HEK293 (cell line): ENCODE results near the gene LRRK1.

ENCODE experiments used
- CTCF ChIA-PET: fragments of 350-600 bp; formaldehyde crosslinking; extraction: SDS; loops from one replicate; lab custom pipeline; 2021; ENCODE audit warnings: antibody characterized with exemption; lab: Yijun Ruan, JAX
- POLR2A ChIA-PET: fragments of 300-600 bp; formaldehyde crosslinking; extraction: SDS; loops from one replicate; lab custom pipeline; 2020; ENCODE audit warnings: antibody characterized with exemption, inconsistent platforms; lab: Yijun Ruan, JAX
- H3K27ac ChIP-seq: fragments of 200-500 bp; sonication (Bioruptor generic); 2 replicates; pipeline ENCODE4 v1.5.1; 2014; ENCODE audit warnings: low read depth, low read length, control low read depth, inconsistent platforms; ENCODE audit errors: extremely low read depth
- H3K36me3 ChIP-seq, 2 experiments: fragments of 200-500 bp in 1 of 2; sonication (Bioruptor generic) in 1 of 2; 1 replicate in 1 of 2; 2 replicates in 1 of 2; pipeline ENCODE4 v1.5.1; 2014 to 2017; ENCODE audit warnings: inconsistent platforms in 2 of 2, low read length in 2 of 2; ENCODE audit not compliant: control insufficient read depth in 2 of 2, insufficient read depth in 1 of 2
- H3K4me1 ChIP-seq: fragments of 200-500 bp; sonication (Bioruptor generic); 2 replicates; pipeline ENCODE4 v1.5.1; 2014; ENCODE audit warnings: mild to moderate bottlenecking, low read length, inconsistent platforms; ENCODE audit not compliant: control insufficient read depth, insufficient read depth
- H3K4me3 ChIP-seq: 2 replicates; pipeline ENCODE4 v1.5.1; 2011; ENCODE audit warnings: low read depth, mild to moderate bottlenecking, control low read depth, low read length, moderate library complexity
- H3K9me3 ChIP-seq: fragments of 200-500 bp; sonication (Bioruptor generic); 2 replicates; pipeline ENCODE4 v1.5.1; 2014; ENCODE audit warnings: low read depth, low read length, inconsistent platforms; ENCODE audit not compliant: control insufficient read depth, insufficient read depth
- REPIN1 ChIP-seq: fragments of 450-650 bp; formaldehyde crosslinking; IDR thresholded peaks from 2 replicates; pipeline ENCODE4 v1.5.1; 2017; ENCODE audit warnings: missing biosample characterization, missing genetic modification characterization, low read depth
- SCRT1 ChIP-seq: fragments of 450-650 bp; formaldehyde crosslinking; IDR thresholded peaks from 2 replicates; pipeline ENCODE4 v1.5.1; 2016; ENCODE audit warnings: missing biosample characterization, missing genetic modification characterization, borderline replicate concordance
- SCRT2 ChIP-seq: fragments of 450-650 bp; formaldehyde crosslinking; IDR thresholded peaks from 2 replicates; pipeline ENCODE4 v1.5.1; 2016; ENCODE audit warnings: missing biosample characterization, missing genetic modification characterization
- ZNF23 ChIP-seq: fragments of 450-650 bp; formaldehyde crosslinking; IDR thresholded peaks from 2 replicates; pipeline ENCODE4 v1.5.1; 2016; ENCODE audit warnings: missing biosample characterization, missing genetic modification characterization, borderline replicate concordance
- ZNF350 ChIP-seq: fragments of 450-650 bp; formaldehyde crosslinking; IDR thresholded peaks from 2 replicates; pipeline ENCODE4 v1.5.0; 2017; ENCODE audit warnings: missing biosample characterization, mild to moderate bottlenecking, missing genetic modification characterization
- ZNF600 ChIP-seq: fragments of 450-650 bp; formaldehyde crosslinking; IDR thresholded peaks from 2 replicates; pipeline ENCODE4 v1.5.1; 2016; ENCODE audit warnings: missing biosample characterization, missing genetic modification characterization
- ZNF660 ChIP-seq: fragments of 450-650 bp; IDR thresholded peaks from 2 replicates; pipeline ENCODE4 v1.5.1; 2018; ENCODE audit warnings: missing biosample characterization, mild to moderate bottlenecking, missing genetic modification characterization
- ZNF664 ChIP-seq: fragments of 450-650 bp; formaldehyde crosslinking; IDR thresholded peaks from 2 replicates; pipeline ENCODE4 v1.5.1; 2016; ENCODE audit warnings: missing biosample characterization, missing genetic modification characterization
- ZNF670 ChIP-seq: fragments of 450-650 bp; formaldehyde crosslinking; IDR thresholded peaks from 2 replicates; pipeline ENCODE4 v1.5.1; 2016; ENCODE audit warnings: missing biosample characterization, missing genetic modification characterization, low read depth
- ZNF792 ChIP-seq: fragments of 450-650 bp; formaldehyde crosslinking; IDR thresholded peaks from 2 replicates; pipeline ENCODE4 v1.5.1; 2016; ENCODE audit warnings: missing biosample characterization, missing genetic modification characterization
- ZSCAN23 ChIP-seq: fragments of 450-650 bp; formaldehyde crosslinking; IDR thresholded peaks from 2 replicates; pipeline ENCODE4 v1.5.1; 2016; ENCODE audit warnings: missing biosample characterization, missing genetic modification characterization
- TF ChIP-seq, protein P1 (sequence below): fragments of 450-650 bp; formaldehyde crosslinking; conservative IDR thresholded peaks from 2 replicates; pipeline ENCODE4 v1.5.1; 2016; ENCODE audit warnings: low read depth, missing biosample characterization, missing genetic modification characterization
- TF ChIP-seq, protein P2 (sequence below): fragments of 450-650 bp; formaldehyde crosslinking; IDR thresholded peaks from 2 replicates; pipeline ENCODE4 v1.5.0; 2017; ENCODE audit warnings: missing biosample characterization, missing genetic modification characterization, borderline replicate concordance
- TF ChIP-seq, protein P3 (sequence below): fragments of 450-650 bp; formaldehyde crosslinking; IDR thresholded peaks from 2 replicates; pipeline ENCODE4 v1.5.1; 2017; ENCODE audit warnings: missing biosample characterization, missing genetic modification characterization
- TF ChIP-seq, protein P4 (sequence below): fragments of 450-650 bp; formaldehyde crosslinking; IDR thresholded peaks from 2 replicates; pipeline ENCODE4 v1.5.1; 2017; ENCODE audit warnings: missing biosample characterization, missing genetic modification characterization
- TF ChIP-seq, protein P5 (sequence below): fragments of 450-650 bp; formaldehyde crosslinking; IDR thresholded peaks from 2 replicates; pipeline ENCODE4 v1.5.1; 2016; ENCODE audit warnings: missing biosample characterization, missing genetic modification characterization

LRRK1 gene

DNA sequence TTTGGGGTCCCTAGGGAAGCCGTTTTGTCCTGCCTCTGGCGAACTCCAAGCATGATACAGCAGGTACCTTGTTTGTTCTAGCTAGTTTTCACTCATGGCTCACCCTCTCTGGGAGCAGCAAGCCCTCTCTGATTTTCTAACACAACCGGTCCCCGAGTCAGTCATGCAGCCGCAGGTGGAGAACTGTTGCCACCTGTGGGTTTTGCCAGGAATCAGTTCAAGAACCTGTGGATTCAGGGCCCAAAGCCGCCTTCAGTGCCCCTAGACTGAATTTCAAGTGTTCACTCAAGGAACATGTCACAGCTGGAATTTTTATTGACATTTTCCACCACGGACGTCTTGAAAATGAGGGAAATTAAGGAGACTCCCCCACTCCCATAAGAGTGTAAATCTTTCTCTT lies 13.3 kb upstream of the LRRK1 start:
- H3K27ac ChIP-seq, result no peak overlapping the region

DNA sequence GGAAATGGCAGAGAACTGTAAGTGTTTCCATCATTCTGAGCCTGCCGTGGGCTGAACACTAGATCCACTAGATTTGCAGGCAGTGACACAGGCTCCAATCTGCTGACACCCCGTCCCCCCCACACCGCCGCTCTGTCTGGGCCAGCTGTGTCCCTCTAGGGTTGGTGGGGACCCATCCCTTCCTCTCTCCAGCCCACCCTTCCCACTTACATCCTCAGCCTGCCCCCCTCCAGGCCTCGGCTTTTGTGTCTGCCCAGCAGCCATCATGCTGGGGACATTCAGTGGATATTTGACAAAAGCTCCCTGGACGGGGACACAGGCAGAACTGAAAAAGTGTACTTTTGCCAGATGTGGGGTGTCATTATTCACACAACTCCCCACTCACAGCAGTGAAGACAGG lies 10.7 kb upstream of the LRRK1 start:
- CTCF ChIA-PET, result interaction anchor here (0.6 to 0.7 kb wide), 3 partner anchors 67 to 107 kb away, joined by 3 read pairs; no protein-coding TSS in a partner anchor
- Histone ChIP-seq H3K9me3 (no peaks in the 10 kb centered on the region), H3K27ac (no peak overlapping the region), H3K4me1 (no peaks in the 10 kb centered on the region), H3K36me3 (peaks cover 0 to 55% of the 10 kb centered on the region in 2 experiments; a peak in 1 of 3 replicates)
- POLR2A ChIA-PET, result no interaction called here
- TF ChIP-seq, protein P1, sequence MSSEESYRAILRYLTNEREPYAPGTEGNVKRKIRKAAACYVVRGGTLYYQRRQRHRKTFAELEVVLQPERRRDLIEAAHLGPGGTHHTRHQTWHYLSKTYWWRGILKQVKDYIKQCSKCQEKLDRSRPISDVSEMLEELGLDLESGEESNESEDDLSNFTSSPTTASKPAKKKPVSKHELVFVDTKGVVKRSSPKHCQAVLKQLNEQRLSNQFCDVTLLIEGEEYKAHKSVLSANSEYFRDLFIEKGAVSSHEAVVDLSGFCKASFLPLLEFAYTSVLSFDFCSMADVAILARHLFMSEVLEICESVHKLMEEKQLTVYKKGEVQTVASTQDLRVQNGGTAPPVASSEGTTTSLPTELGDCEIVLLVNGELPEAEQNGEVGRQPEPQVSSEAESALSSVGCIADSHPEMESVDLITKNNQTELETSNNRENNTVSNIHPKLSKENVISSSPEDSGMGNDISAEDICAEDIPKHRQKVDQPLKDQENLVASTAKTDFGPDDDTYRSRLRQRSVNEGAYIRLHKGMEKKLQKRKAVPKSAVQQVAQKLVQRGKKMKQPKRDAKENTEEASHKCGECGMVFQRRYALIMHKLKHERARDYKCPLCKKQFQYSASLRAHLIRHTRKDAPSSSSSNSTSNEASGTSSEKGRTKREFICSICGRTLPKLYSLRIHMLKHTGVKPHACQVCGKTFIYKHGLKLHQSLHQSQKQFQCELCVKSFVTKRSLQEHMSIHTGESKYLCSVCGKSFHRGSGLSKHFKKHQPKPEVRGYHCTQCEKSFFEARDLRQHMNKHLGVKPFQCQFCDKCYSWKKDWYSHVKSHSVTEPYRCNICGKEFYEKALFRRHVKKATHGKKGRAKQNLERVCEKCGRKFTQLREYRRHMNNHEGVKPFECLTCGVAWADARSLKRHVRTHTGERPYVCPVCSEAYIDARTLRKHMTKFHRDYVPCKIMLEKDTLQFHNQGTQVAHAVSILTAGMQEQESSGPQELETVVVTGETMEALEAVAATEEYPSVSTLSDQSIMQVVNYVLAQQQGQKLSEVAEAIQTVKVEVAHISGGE (tag by site-specific recombination), result no peak
- no peak for TF ChIP-seq ZNF600 (tag by site-specific recombination)
- no peak for TF ChIP-seq ZNF23 (tag by site-specific recombination)
- no peak for TF ChIP-seq ZNF670
- TF ChIP-seq, protein P2, sequence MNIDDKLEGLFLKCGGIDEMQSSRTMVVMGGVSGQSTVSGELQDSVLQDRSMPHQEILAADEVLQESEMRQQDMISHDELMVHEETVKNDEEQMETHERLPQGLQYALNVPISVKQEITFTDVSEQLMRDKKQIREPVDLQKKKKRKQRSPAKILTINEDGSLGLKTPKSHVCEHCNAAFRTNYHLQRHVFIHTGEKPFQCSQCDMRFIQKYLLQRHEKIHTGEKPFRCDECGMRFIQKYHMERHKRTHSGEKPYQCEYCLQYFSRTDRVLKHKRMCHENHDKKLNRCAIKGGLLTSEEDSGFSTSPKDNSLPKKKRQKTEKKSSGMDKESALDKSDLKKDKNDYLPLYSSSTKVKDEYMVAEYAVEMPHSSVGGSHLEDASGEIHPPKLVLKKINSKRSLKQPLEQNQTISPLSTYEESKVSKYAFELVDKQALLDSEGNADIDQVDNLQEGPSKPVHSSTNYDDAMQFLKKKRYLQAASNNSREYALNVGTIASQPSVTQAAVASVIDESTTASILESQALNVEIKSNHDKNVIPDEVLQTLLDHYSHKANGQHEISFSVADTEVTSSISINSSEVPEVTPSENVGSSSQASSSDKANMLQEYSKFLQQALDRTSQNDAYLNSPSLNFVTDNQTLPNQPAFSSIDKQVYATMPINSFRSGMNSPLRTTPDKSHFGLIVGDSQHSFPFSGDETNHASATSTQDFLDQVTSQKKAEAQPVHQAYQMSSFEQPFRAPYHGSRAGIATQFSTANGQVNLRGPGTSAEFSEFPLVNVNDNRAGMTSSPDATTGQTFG (tag by site-specific recombination), result no peak
- TF ChIP-seq, protein P3, sequence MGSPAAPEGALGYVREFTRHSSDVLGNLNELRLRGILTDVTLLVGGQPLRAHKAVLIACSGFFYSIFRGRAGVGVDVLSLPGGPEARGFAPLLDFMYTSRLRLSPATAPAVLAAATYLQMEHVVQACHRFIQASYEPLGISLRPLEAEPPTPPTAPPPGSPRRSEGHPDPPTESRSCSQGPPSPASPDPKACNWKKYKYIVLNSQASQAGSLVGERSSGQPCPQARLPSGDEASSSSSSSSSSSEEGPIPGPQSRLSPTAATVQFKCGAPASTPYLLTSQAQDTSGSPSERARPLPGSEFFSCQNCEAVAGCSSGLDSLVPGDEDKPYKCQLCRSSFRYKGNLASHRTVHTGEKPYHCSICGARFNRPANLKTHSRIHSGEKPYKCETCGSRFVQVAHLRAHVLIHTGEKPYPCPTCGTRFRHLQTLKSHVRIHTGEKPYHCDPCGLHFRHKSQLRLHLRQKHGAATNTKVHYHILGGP (tag by site-specific recombination), result no peak
- no peak for TF ChIP-seq ZNF664
- no peak for TF ChIP-seq ZSCAN23
- TF ChIP-seq ZNF792 (tag by site-specific recombination), result no peak
- TF ChIP-seq, all 188 proteins: peak for 0
- H3K4me3 ChIP-seq, result no peak overlapping the region

More for the DNA sequence above, 13.3 kb upstream of the LRRK1 start:
- Histone ChIP-seq H3K4me3 (no peak overlapping the region), H3K9me3 (no peaks in the 10 kb centered on the region), H3K36me3 (peaks cover 0 to 65% of the 10 kb centered on the region in 2 experiments; a peak in 1 of 3 replicates), H3K4me1 (no peaks in the 10 kb centered on the region)
- CTCF ChIA-PET, result interaction anchor here (0.6 to 3.4 kb wide), 6 partner anchors 12 to 863 kb away, joined by 3 to 23 read pairs (median 4); partner anchors contain the start of gene SNRPA1
- POLR2A ChIA-PET, result no interaction called here
- TF ChIP-seq, protein P4, sequence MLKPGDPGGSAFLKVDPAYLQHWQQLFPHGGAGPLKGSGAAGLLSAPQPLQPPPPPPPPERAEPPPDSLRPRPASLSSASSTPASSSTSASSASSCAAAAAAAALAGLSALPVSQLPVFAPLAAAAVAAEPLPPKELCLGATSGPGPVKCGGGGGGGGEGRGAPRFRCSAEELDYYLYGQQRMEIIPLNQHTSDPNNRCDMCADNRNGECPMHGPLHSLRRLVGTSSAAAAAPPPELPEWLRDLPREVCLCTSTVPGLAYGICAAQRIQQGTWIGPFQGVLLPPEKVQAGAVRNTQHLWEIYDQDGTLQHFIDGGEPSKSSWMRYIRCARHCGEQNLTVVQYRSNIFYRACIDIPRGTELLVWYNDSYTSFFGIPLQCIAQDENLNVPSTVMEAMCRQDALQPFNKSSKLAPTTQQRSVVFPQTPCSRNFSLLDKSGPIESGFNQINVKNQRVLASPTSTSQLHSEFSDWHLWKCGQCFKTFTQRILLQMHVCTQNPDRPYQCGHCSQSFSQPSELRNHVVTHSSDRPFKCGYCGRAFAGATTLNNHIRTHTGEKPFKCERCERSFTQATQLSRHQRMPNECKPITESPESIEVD, result no peak
- TF ChIP-seq, protein P5, sequence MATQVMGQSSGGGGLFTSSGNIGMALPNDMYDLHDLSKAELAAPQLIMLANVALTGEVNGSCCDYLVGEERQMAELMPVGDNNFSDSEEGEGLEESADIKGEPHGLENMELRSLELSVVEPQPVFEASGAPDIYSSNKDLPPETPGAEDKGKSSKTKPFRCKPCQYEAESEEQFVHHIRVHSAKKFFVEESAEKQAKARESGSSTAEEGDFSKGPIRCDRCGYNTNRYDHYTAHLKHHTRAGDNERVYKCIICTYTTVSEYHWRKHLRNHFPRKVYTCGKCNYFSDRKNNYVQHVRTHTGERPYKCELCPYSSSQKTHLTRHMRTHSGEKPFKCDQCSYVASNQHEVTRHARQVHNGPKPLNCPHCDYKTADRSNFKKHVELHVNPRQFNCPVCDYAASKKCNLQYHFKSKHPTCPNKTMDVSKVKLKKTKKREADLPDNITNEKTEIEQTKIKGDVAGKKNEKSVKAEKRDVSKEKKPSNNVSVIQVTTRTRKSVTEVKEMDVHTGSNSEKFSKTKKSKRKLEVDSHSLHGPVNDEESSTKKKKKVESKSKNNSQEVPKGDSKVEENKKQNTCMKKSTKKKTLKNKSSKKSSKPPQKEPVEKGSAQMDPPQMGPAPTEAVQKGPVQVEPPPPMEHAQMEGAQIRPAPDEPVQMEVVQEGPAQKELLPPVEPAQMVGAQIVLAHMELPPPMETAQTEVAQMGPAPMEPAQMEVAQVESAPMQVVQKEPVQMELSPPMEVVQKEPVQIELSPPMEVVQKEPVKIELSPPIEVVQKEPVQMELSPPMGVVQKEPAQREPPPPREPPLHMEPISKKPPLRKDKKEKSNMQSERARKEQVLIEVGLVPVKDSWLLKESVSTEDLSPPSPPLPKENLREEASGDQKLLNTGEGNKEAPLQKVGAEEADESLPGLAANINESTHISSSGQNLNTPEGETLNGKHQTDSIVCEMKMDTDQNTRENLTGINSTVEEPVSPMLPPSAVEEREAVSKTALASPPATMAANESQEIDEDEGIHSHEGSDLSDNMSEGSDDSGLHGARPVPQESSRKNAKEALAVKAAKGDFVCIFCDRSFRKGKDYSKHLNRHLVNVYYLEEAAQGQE (tag by site-specific recombination), result no peak
- TF ChIP-seq ZNF350 (tag by site-specific recombination), result no peak
- TF ChIP-seq SCRT1 (tag by site-specific recombination), result peak; percentile 88
- no peak for TF ChIP-seq REPIN1
- TF ChIP-seq ZNF660 (tag by site-specific recombination), result no peak
- TF ChIP-seq SCRT2 (tag by site-specific recombination), result peak; percentile 71
